ENCODE measurements around the gene NDFIP2.

GRCh38 chr13:79562557-79562956, 81.6 kb downstream of the NDFIP2 start:
- TF ChIP-seq POLR2AphosphoS5 (IDR thresholded peaks at IDR 0.05; ENCODE audit: low read depth): no peak
- TF ChIP-seq CTCF (IDR thresholded peaks at IDR 0.05; ENCODE audit: insufficient read depth, low read length): no peak
- no peak for TF ChIP-seq REST (IDR thresholded peaks at IDR 0.05; ENCODE audit: insufficient replicate concordance, low read depth)
- TF ChIP-seq SPI1 (IDR thresholded peaks at IDR 0.05; ENCODE audit: borderline replicate concordance, low read depth): no peak

All from HL-60 (cell line).